NCI-H510A treated with DMSO at 0.1 percent for 48 hours (cell line): ENCODE results near the gene SLCO6A1.

Source experiments
- DNase-seq: peaks from one replicate; lab custom pipeline; 2025; lab: John Stamatoyannopoulos, UW

Gene SLCO6A1

DNA sequence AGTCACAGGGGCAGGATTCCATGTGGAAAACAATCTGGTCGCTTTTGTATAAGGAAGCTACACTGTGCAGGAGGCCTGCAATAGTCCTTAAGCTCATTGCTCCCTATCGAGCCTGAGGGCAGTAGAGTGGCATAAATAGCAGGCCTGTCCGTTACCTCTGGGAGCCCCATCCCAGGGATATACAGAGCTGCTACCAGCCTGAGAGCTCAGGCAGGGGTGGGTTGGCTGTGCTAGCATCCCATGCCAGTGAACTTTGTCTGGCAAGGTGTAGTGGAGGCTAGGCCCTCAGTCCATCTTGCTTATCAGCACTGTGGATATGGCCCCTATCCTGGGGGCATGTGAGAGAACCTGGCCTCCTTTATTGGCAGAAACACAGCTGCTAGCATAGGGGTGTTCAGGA lies 47.7 kb downstream of the SLCO6A1 start:
- DNase-seq: no peak

GRCh38 chr5:102450313-102450990 lies 48.3 kb downstream of the SLCO6A1 start:
- DNase-seq: no peak

DNA sequence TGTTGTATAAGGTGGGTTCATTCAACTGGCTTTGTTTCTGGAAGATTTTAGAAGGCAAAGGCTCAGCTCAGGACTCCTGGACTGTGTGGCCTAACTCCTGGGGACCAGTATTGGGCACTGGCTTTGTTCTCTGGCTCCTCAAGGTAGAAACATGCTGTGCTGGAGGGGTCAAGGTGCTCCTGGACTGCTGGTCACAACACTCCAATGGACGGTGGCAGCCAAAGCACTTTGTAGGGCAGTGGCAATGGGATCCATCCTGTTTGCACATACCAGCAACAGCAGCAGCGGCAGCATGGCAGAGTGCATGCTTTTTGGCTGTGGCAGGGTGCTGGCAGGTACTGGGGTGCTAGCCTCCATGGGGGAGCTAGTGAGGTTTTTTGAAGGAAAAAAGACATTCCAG lies 65.3 kb downstream of the SLCO6A1 start:
- DNase-seq: no peak

DNA sequence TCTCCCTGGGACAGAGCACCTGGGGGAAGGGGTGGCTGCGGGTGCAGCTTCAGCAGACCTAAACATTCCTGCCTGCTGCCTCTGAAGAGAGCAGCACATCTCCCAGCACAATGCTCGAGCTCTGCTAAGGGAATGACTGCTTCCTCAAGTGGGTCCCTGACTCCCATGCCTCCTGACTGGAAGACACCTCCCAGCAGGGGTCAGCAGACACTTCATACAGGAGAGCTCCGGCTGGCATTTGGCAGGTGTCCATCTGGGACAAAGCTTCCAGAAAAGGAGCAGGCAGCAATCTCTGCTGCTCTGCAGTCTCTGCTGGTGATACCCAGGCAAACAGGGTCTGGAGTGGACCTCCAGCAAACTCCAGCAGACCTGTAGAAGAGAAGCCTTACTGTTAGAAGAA lies 77.2 kb downstream of the SLCO6A1 start:
- no peak for DNase-seq

DNA sequence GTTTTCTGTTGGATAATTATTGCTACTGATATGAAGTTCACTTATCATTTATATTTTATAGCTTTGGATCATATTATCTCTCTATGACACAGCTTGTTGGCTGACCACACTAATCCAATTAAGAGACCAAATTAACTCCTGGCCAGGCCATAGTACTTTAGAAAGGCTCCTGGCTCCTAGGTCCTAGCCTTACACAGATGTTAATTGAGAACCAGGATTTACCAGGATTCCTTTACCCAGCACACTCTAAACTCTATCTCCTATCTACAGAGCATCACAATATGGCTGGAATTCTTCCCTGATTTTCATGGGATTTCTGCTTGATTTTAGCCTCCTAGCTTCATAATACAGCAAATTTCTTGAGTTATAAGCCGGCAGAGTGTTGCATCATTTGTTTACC lies 80.3 kb downstream of the SLCO6A1 start:
- no peak for DNase-seq

- no peak for DNase-seq
Observed at GRCh38 chr5:102414448-102414847, 84.4 kb downstream of the SLCO6A1 start.

DNA sequence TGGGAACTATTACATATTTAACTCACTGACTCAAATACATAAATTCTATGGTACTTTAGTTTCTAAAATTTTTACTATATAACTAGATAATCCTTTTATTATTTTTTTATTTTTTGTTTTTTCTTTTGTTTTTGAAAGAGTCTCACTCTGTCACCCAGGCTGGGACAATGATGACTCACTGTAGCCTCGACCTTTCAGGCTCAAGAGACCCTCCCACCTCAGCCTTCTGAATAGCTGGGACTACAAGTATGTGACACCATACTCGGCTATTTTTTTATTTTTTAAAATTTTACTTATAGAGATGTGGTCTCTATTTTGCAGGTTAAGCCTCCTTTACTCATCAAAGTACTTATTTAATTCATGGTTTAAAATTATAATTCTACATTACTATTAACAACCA lies 110.6 kb downstream of the SLCO6A1 start:
- DNase-seq: no peak

DNA sequence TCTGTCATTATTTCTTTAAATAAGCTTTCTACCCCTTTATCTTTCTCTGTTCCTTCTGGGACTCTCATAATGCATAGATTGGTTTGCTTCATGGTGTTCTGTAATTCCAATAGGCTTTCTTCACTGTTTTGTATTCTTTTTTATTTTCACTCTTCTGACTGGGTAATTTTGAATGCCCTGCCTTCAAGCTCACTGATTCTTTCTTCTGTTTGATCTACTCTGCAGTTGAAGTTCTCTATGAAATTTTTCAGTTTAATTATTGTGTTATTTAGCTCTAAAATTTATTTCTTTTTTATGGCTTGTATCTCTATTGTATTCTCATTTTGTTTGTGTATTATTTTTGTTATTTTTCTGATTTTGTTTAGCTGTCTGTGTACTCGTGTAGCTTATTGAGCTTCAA lies 113.4 kb downstream of the SLCO6A1 start:
- DNase-seq: no peak

GRCh38 chr5:102380174-102380573 lies 118.6 kb downstream of the SLCO6A1 start:
- DNase-seq: no peak

GRCh38 chr5:102375876-102376275 lies 122.9 kb downstream of the SLCO6A1 start:
- no peak for DNase-seq

- no peak for DNase-seq
Observed at GRCh38 chr5:102375272-102375671, 123.5 kb downstream of the SLCO6A1 start.

DNA sequence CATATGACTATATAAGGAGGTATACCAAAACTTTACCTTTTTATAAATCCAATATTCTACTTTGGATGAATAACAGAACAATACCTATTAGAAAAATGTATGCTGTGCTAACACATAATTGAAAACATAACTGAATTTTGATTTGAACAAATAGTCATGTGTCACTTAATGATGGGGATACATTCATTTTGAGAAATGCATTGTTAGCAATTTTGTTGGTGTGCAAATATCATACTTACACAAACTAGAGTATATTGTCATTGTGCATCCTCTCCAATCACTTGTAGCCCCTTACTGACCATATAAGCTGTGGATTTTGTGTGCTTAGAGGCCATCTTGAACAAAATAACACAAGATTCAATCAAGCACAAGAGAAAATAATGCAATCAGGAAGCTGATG lies 130.4 kb downstream of the SLCO6A1 start:
- no peak for DNase-seq

DNA sequence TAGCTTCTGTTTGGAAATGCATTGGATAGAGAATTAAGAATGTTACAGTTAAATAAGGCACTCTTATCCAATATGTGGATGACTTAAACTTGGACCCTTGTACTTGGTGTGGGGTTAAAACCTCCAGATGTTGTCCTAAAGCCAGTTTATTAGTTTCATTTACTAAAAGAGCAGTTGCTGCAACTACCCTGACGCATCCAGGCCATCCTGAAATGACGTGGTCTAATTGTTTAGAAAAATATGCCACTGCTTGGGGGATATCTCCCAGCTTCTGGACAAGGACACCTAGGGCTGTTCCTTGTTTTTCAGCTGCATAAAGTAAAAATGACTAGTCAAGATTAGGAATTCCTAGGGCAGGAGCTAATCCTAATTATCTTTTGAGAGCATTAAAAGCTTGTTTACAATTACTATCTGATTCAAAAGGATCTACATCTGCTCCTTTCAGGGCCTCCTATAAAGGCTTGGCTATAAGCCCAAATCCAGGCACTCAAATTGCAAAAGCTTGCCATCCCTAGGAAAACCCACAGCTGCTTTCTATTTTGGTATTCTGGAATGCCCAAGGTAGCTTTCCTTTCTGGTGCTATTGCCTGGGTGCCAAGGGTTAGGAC lies 157.0 kb downstream of the SLCO6A1 start:
- no peak for DNase-seq

DNA sequence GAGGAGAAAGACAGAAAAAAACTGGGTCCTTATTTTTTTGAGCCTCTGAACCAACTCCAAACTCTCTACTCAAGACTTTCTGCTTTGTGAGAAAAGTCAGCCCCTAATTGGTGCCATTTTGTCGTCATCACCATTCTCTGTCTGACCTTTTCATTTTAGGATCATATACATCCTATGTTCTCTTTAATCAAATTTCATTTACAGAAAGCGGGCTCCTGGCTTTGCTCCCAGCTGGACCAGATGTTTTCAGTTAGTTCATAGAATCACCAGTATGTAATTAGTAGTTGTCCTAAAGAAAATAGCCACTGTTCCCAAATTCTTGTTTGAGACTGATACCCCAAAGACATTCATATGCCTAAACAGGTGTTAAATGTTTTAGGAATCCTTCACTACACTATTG lies 174.1 kb downstream of the SLCO6A1 start:
- no peak for DNase-seq
